Astrocyte of the cerebellum (primary cell): ENCODE measurements around the gene SEC24D.

Source experiments
- DNase-seq: peaks from one replicate; pipeline ENCODE4 v3.0.0-alpha.2; 2011; ENCODE audit warnings: low read depth
- H3K4me3 ChIP-seq: 2 replicates; pipeline ENCODE4 v1.5.1; 2011; ENCODE audit warnings: mild to moderate bottlenecking, low read depth, low read length, moderate library complexity
- in situ Hi-C: cut with HindIII; loops from 2 replicates; pipeline ENCODE4 v1.10.0; 2017; ENCODE audit warnings: low sequenced_read_pairs
- TF ChIP-seq, protein P1 (sequence below): IDR thresholded peaks from 2 replicates; pipeline ENCODE4 v1.5.1; 2012; ENCODE audit warnings: low read length, low read depth, moderate library complexity, mild to moderate bottlenecking; ENCODE audit errors: missing control alignments

SEC24D gene

DNA sequence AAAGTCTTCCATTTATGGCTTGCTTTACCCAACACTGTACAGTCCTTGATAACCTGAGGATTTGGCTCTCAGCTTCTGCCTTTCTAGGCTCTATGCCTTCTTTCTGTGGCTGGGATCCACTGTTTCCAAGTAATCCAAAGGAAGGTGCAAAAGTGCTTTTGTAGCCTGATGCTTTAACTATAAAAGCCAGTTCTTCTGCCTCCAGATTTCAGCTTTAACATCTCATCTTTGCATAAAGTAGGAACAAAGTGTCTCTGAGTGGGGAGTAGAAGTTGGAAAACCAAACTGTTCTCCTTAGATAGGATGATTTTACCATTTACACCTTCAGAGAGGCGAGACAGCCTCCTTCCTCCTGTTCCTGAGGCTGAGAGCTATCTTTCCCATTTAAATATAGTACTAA, 11.1 kb upstream of the SEC24D start:
- in situ Hi-C loops: loop anchor here (5.0 kb wide), 1 partner anchor 60 kb away; no protein-coding TSS in a partner anchor
- TF ChIP-seq, protein P1, sequence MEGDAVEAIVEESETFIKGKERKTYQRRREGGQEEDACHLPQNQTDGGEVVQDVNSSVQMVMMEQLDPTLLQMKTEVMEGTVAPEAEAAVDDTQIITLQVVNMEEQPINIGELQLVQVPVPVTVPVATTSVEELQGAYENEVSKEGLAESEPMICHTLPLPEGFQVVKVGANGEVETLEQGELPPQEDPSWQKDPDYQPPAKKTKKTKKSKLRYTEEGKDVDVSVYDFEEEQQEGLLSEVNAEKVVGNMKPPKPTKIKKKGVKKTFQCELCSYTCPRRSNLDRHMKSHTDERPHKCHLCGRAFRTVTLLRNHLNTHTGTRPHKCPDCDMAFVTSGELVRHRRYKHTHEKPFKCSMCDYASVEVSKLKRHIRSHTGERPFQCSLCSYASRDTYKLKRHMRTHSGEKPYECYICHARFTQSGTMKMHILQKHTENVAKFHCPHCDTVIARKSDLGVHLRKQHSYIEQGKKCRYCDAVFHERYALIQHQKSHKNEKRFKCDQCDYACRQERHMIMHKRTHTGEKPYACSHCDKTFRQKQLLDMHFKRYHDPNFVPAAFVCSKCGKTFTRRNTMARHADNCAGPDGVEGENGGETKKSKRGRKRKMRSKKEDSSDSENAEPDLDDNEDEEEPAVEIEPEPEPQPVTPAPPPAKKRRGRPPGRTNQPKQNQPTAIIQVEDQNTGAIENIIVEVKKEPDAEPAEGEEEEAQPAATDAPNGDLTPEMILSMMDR: no peak
- no peak overlapping the region for H3K4me3 ChIP-seq
- DNase-seq: no peak

DNA sequence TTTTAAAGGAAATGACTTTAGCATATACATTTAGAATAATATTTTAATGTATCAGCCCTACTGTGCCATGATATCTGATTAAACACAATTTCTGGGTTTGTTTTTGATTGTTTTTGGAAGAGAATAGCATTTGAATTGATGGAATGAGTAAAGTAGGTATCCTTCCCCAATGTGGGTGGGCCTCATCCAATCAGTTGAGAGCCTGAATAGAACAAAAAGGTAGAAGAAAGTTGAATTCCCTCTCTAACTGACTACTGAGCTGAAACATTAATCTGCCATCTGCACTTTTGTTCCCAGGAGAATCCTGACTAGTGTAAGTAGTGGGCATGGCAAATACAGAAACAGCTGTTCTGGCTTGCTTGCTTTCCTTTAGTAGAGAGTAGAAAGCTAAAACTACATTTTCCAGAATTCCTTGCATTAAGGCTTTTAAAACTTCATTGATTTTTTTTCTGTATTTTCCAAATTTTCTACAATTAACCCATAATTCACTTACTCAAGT, 9.7 kb upstream of the SEC24D start:
- TF ChIP-seq, protein P1: no peak
- in situ Hi-C loops: loop anchor here (5.0 kb wide), 1 partner anchor 62 kb away; no protein-coding TSS in a partner anchor
- no peak for DNase-seq
- no peak overlapping the region for H3K4me3 ChIP-seq

DNA sequence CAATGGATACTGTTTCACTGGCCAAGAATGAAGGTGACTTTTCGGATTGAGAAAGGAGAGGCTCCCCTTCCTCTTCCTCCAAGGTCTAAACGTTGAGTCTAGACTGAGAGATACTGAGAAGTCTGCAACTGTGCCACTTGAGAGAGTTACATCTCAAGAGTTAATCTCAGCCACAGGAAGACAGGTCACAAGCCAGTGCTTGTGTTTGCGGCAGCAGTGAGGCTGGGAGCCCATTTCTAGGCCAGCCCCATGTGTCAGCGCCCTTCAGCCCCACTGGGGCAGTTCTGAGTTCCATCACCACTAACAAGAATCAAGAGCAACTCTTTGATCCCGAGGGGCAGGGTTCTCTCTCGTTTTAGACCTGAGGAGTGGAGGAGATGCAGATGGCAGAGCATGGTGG, 7.3 kb upstream of the SEC24D start:
- DNase-seq: no peak
- H3K4me3 ChIP-seq: no peak overlapping the region
- TF ChIP-seq, protein P1: no peak
- in situ Hi-C loops: no loop called here

DNA sequence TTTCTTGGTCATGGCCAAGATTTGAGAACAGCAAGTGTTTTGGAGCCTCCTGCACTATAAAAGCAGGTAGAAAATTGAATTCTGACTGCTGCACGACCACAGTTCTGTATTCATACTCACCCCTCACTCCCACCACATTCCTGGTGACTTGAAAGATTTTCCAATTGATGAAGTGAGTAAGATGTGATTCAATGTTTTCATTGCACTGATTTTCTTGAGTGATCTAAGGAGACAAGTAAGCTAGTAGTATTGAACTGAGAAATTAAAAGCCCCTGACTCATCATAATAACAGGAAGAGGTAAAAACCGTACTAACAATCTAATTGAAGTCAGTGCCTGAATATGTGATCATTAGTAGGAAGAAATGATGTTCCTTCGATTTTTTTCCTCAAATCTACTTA, 6.1 kb upstream of the SEC24D start:
- TF ChIP-seq, protein P1: no peak
- in situ Hi-C loops: no loop called here
- no peak for DNase-seq
- no peak overlapping the region for H3K4me3 ChIP-seq

DNA sequence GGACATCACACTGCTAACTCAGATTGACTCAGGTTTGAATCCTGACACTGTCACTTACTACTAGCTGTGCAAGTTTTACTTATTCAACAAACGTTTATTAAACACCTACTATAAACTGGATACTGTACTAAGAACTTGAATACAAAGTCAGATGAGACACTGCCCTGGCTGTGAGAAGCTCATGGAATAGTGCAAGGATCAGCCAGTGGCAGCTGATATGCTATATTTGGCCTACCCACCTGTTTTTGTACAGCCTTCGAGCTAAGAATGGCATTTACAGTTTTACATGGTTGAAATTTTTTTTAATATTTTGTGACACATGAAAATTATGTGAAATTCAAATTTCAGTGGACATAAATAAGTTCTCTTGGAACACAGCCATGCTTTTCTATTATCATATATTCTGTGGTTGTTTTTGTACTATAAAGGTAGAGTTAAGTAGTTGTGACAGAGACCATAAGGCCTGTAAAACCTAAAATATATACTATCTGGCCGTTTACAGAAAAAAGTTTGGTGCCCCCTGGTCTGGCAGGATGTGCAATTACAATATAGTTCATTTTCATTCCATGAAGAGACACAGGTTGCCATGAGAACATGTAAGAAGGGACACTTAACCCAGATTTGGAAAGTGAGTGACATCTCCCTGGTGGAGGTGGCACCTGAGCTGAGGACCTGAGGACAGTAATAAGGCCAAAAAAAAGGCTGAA, 3.4 kb upstream of the SEC24D start:
- H3K4me3 ChIP-seq: no peak overlapping the region
- no peak for DNase-seq
- in situ Hi-C loops: no loop called here
- TF ChIP-seq, protein P1: no peak

DNA sequence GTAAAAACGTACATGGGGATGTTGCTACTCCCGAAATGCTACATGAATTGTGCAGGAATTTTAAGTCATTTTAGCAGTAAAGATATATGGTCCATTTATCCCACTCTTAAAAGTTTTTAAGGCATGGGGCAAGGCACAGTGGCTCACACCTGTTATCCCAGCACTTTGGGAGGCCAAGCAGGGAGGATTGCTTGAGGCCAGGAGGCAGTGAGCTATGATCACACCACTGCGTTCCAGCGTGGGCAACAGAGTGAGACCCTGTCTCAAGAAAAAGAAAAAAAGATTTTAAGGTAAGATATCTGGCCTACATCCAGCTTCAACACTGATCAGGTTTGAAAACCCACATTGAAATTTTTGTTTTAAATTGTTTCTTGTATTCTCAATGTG, 1.2 kb upstream of the SEC24D start:
- TF ChIP-seq, protein P1: no peak
- DNase-seq: no peak
- H3K4me3 ChIP-seq: peak overlapping the region; percentile 88
- in situ Hi-C loops: no loop called here
